Heart right ventricle (tissue), 16 donors: ENCODE data around the gene GSKIP. TPM values are rescaled to one million over a fixed set of nuclear protein-coding genes. Genes with fewer than 3 reads are reported as not detected.
A peak's percentile ranks its signal among the peaks of the same experiment; 100 is the strongest.

ENCODE experiments used
- ATAC-seq, 8 donors: fragments of 200-7000 bp; cut with Tn5 transposase; one replicate each; pipeline ENCODE4 v1.9.1; 2020; ENCODE audit warnings: mild to moderate bottlenecking in 8 of 8, moderate library complexity in 8 of 8, moderate number of reproducible peaks in 1 of 8
- DNase-seq, 2 donors: peaks; one replicate each; pipeline ENCODE4 v3.0.0-alpha.2; 2020
- H3K27ac ChIP-seq, 10 donors: fragments of 200-600 bp; sonication (generic) in 2 of 10; one replicate each; pipeline versions ENCODE4 v1.5.0 to v1.8.0; 2020 to 2022; ENCODE audit warnings: mild to moderate bottlenecking in 3 of 10
- H3K27me3 ChIP-seq, 7 donors: fragments of 200-600 bp; one replicate each; pipeline ENCODE4 v1.8.0; 2021 to 2022; ENCODE audit warnings: mild to moderate bottlenecking in 2 of 7
- H3K36me3 ChIP-seq, 9 donors: fragments of 200-600 bp; sonication (generic) in 1 of 9; one replicate each; pipeline versions ENCODE4 v1.5.0 to v1.8.0; 2020 to 2022; ENCODE audit warnings: mild to moderate bottlenecking in 2 of 9
- H3K4me1 ChIP-seq, 9 donors: fragments of 200-600 bp; sonication (generic) in 1 of 9; one replicate each; pipeline versions ENCODE4 v1.5.0 to v1.8.0; 2020 to 2022; ENCODE audit warnings: mild to moderate bottlenecking in 4 of 9
- H3K4me3 ChIP-seq, 10 donors: fragments of 200-600 bp; sonication (generic) in 2 of 10; one replicate each; pipeline versions ENCODE4 v1.5.0 to v1.8.0; 2020 to 2022; ENCODE audit warnings: mild to moderate bottlenecking in 7 of 10, moderate library complexity in 2 of 10
- H3K9me3 ChIP-seq, 11 donors: fragments of 200-600 bp in 10 of 11; sonication (generic) in 2 of 11; one replicate each; pipeline versions ENCODE4 v1.5.0 to v1.8.0; 2013 to 2022; ENCODE audit warnings: mild to moderate bottlenecking in 2 of 11, control low read depth in 1 of 11, moderate library complexity in 1 of 11
- WGBS, 2 donors: extraction: QIAGEN DNeasy Blood & Tissue Kit; methylation state at CpG; one replicate each; pipeline ENCODE4 v1.1.7; 2013; ENCODE audit warnings: inconsistent platforms in 1 of 2; 5-methylcytosine and 5-hydroxymethylcytosine counted together
- intact Hi-C, 10 donors: fragments of 100-400 bp; cut with DNase I; formaldehyde crosslinking; loops; one replicate each; pipeline versions ENCODE4 v1.11.1 to v1.14.2; 2022
- polyA plus RNA-seq, 2 donors: library from polyadenylated mRNA; stranded (reverse); fragments of 200-250 nt; gene quantifications; one replicate each; pipeline ENCODE4 v1.2.3, GENCODE V29; 2013
- total RNA-seq, 10 donors: library from RNA; stranded (reverse); fragmentation: NEBNext Ultra II Directional in 3 of 10; extraction: Animal tissue kit (Norgen Biotek cat#: 25700) in 3 of 10; gene quantifications; one replicate each; pipeline versions ENCODE4 v1.2.1 to v1.2.4, GENCODE V29; 2021 to 2023
- TF ChIP-seq, protein P1 (sequence below), 9 donors: fragments of 200-600 bp; sonication (generic) in 2 of 9; IDR thresholded peaks; one replicate each; pipeline versions ENCODE4 v1.5.0 to v1.8.0; 2021 to 2022; ENCODE audit warnings: antibody characterized with exemption in 9 of 9, mild to moderate bottlenecking in 5 of 9, moderate library complexity in 1 of 9
- donor health status: Arrhythmogenic right ventricular cardiomyopathy.
- donor health status: ischemic (EF 13 %, LVEDD 7.1; RV severe dilation, severe dysfunction).
- donor health status: healthy with polysubstance abuse.
- donor health status: DM: no; HTN: yes; CAD: no.
- donor health status: DM: no; HTN: no; CAD: no.
- donor health status: ischemic (EF 25% LVEDD 6.9; RV normal size, moderate dysfunction).
- donor health status: ischemic (EF 25% LVEDD 5.7; RV mildly dilated, moderate dysfunction).
- donor health status: healthy.
- donor health status: DM: yes; HTN: yes; CAD: no.
- donor health status: Ischemic cardiomyopathy.
- donor health status: ischemic (EF 35%, LVEDD 5.7; RV mildly dilated, moderate dysfunction).
- donor health status: nonischemic (EF 11% LVEDD 7.7; RV severe dilation, severe dysfunction).
- donor health status: DM: yes; HTN: yes; CAD: no.
- donor health status: PGD.
- donor health status: ischemic (EF 29% LVEDD 5.4; RV normal size, mild dysfunction).
- donor health status: nonischemic (EF 23%, LVEDD 6.1; RV moderate dilation, normal function).

Gene GSKIP
- total and polyA plus RNA-seq, 12 donors, result 3.4 to 18.8 (median 12.2) TPM

DNA sequence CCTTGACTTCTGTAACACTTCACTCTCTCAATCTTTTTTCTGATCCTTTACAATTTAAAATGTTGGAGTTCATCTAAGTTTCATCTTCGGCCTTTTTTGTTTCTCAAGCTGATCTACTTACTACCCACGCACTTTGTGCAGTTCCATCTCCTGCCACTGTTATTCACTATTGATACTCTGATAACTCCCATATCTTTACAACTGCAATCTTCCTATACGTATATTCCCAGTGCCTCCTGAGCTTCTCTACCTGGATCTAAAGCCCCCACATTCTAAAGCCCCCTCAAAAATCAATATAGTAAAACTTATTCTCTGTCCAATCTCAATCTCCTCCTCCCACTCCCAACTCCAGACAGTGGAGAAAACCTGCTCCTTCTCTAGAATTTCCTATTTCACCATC, 6.1 kb upstream of the GSKIP start:
- TF ChIP-seq, protein P1, sequence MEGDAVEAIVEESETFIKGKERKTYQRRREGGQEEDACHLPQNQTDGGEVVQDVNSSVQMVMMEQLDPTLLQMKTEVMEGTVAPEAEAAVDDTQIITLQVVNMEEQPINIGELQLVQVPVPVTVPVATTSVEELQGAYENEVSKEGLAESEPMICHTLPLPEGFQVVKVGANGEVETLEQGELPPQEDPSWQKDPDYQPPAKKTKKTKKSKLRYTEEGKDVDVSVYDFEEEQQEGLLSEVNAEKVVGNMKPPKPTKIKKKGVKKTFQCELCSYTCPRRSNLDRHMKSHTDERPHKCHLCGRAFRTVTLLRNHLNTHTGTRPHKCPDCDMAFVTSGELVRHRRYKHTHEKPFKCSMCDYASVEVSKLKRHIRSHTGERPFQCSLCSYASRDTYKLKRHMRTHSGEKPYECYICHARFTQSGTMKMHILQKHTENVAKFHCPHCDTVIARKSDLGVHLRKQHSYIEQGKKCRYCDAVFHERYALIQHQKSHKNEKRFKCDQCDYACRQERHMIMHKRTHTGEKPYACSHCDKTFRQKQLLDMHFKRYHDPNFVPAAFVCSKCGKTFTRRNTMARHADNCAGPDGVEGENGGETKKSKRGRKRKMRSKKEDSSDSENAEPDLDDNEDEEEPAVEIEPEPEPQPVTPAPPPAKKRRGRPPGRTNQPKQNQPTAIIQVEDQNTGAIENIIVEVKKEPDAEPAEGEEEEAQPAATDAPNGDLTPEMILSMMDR (IDR thresholded peaks at IDR 0.05), result no peak
- no peaks in the 10 kb centered on the region for H3K36me3 ChIP-seq
- no peak overlapping the region for H3K4me3 ChIP-seq
- intact Hi-C loops, result no loop called here
- peaks cover 0 to 4% (median 0%) of the 10 kb centered on the region in 11 donors for H3K9me3 ChIP-seq
- 93% methylated on average over 3 of the region's 3 CpGs for WGBS, 2 donors
- no peaks in the 10 kb centered on the region for H3K27me3 ChIP-seq
- DNase-seq, result no peak
- ATAC-seq, result no peak
- peaks cover 0 to 32% (median 25%) of the 10 kb centered on the region in 9 donors for H3K4me1 ChIP-seq
- no peak overlapping the region for H3K27ac ChIP-seq

DNA sequence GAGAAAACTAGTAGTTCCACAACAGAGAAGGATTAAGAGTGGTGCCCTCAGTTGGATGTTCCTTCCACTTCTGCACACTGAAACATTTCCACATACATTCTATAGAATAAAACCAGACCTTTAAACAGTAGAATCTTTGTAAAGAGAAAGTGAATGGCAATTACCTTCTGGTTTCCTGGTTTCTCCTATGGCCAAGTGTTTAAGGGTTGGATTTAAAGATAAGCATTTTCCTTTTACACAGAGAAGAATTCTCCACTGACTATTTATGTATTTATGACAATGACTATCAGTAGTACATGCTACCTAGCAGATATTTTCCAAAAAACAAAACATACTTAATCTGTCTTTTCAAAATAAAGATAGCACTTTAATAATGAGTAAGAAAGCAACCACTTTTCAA, 3.4 kb upstream of the GSKIP start:
- peaks cover 0 to 43% (median 35%) of the 10 kb centered on the region in 9 donors for H3K4me1 ChIP-seq
- intact Hi-C loops, result loop anchor here in 3 of 10 donors (5.0 to 10.0 kb wide), 3 partner anchors 62 to 145 kb away; partner anchors contain the start of gene PAPOLA (in 2 of the 3)
- ATAC-seq (no peak), DNase-seq (no peak)
- H3K27me3 ChIP-seq, result no peaks in the 10 kb centered on the region
- no peak overlapping the region for H3K4me3 ChIP-seq
- H3K9me3 ChIP-seq, result no peaks in the 10 kb centered on the region
- H3K27ac ChIP-seq, result no peak overlapping the region
- TF ChIP-seq, protein P1 (IDR thresholded peaks at IDR 0.05), result no peak
- no peaks in the 10 kb centered on the region for H3K36me3 ChIP-seq

DNA sequence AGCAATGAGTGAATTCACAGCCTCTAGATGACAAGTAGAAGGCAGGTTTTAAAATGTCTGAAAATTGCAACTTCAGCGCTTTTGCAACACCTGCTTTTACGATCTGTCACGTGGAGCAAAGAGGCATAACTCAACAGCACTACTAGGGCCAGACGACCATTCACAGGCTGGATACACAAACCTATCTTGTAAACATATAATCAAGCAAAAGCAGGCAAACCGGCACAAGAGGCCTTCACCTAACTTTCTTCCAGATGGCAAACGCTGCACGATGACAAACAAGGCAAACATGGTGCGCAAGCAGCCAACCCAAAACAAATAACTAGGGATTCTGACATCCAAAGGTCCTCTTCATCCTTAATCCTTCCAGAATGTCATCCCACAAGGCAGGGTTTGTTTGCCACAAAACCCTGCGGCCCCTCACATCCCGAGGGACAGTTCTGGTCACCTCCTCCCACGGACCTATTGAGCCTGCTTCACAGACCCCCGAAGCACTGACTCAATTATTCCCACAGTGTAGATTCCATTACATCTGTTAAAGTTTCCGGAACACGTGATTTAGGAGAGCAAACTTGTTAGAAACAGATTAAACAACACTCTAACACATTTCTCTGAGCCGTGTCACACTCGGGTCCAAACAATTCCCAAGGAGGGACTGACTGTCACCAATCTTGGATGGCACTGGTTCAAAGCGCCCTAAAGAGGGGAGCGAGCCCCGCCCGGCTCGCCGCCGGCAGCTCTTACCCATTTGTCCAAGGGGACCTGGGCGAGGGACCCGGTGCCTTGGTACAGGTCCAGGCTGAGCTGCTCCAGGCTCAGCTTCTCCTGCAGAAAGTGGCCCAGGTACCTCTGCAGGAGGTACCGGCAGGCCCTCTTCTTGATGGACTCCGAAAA, 1.0 kb upstream of the GSKIP start:
- Histone ChIP-seq H3K4me3 (peak overlapping the region; percentile 78 to 100 (median 96)), H3K36me3 (no peaks in the 10 kb centered on the region), H3K27ac (peak overlapping the region; percentile 20 to 97 (median 92)), H3K4me1 (peaks cover 0 to 47% (median 35%) of the 10 kb centered on the region in 9 donors), H3K9me3 (no peaks in the 10 kb centered on the region), H3K27me3 (no peaks in the 10 kb centered on the region)
- TF ChIP-seq, protein P1 (IDR thresholded peaks at IDR 0.05), result no peak
- WGBS, 2 donors, result 1% methylated on average over 27 of the region's 27 CpGs
- intact Hi-C loops, result loop anchor here in 3 of 10 donors (2.0 to 10.0 kb wide), 5 partner anchors 28 to 142 kb away; partner anchors contain the start of gene PAPOLA (in 2 of the 3)
- peak in 1 of 2 donors; percentile 19 for DNase-seq
- peak in 7 of 8 donors; percentile 1 to 55 (median 45) for ATAC-seq

GRCh38 chr14:96363751-96364336, 518 bp downstream of the GSKIP start:
- WGBS, 2 donors, result 0% methylated on average over 38 of the region's 38 CpGs
- H3K27ac ChIP-seq, result peak overlapping the region in 9 of 10 donors; percentile 80 to 97 (median 93)
- no peaks in the 10 kb centered on the region for H3K36me3 ChIP-seq
- H3K9me3 ChIP-seq, result peaks cover 0 to 2% (median 0%) of the 10 kb centered on the region in 11 donors
- no peaks in the 10 kb centered on the region for H3K27me3 ChIP-seq
- ATAC-seq, result peak in 5 of 8 donors; percentile 0 to 12 (median 6)
- TF ChIP-seq, protein P1 (IDR thresholded peaks at IDR 0.05), result no peak
- peak overlapping the region; percentile 78 to 100 (median 96) for H3K4me3 ChIP-seq
- intact Hi-C loops, result loop anchor here in 3 of 10 donors (1.0 to 10.0 kb wide), 6 partner anchors 27 to 141 kb away; partner anchors contain the start of gene PAPOLA (in 2 of the 3)
- peak in 1 of 2 donors; percentile 7 for DNase-seq
- H3K4me1 ChIP-seq, result peaks cover 0 to 47% (median 35%) of the 10 kb centered on the region in 9 donors
